Erythroblast (primary cell): ENCODE results near the gene C1QTNF1.

Experiments
- GATA1 ChIP-seq: IDR thresholded peaks from 2 replicates; pipeline ENCODE4 v1.6.1; 2011; ENCODE audit warnings: low read depth, mild to moderate bottlenecking, control low read depth, low read length, moderate library complexity
- POLR2A ChIP-seq: IDR thresholded peaks from 2 replicates; pipeline ENCODE4 v1.6.1; 2011; ENCODE audit warnings: mild to moderate bottlenecking, low read length

DNA sequence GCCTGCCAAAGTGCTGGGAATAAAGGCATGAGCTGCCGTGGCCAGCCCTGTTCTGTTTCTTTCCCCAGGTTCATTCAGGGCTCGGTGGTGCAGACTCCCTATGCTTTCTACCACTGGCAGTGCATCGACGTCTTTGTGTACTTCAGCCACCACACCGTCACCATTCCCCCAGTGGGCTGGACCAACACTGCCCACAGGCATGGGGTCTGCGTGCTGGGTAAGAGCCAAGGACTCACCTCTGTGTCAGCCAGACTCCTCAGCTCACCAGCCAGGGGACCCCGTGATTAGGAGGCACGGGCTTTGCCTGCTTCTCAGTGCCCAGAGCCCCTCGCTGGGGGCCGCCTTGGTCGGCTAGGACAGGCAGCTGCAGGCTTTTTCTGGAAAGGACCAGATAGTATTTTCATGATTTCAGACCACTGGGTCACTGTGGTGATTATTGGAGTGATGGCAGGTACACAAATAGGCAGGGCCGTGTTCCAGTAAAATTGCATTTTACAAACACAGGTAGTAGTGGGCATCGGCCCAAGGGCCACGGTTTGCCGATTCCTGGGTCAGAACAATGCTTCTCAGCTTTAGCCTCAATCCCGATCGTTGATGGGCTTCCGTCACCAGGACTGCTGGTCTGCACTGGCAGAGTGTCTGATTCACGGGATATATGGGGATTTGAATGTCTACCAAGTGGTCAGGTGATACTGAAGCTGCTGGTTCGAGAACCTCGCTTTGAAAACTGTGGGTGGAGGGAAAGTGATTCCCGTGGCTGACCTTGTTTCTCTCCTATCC lies 55.6 kb downstream of the C1QTNF1 start:
- no peak for TF ChIP-seq POLR2A
- no peak for TF ChIP-seq GATA1
